CD4-positive, alpha-beta T cell treated with Interferon gamma for 1 hour (primary cell): ENCODE measurements around the gene RFX2.
"Not testable (repeated sequence)": the region's sequence is repeated elsewhere in the genome, so short reads cannot be mapped to it uniquely, and the experiment has no call there.

Experiments used
- DNase-seq: peaks from one replicate; pipeline ENCODE4 v3.0.0-alpha.2; 2020

RFX2 gene

DNA sequence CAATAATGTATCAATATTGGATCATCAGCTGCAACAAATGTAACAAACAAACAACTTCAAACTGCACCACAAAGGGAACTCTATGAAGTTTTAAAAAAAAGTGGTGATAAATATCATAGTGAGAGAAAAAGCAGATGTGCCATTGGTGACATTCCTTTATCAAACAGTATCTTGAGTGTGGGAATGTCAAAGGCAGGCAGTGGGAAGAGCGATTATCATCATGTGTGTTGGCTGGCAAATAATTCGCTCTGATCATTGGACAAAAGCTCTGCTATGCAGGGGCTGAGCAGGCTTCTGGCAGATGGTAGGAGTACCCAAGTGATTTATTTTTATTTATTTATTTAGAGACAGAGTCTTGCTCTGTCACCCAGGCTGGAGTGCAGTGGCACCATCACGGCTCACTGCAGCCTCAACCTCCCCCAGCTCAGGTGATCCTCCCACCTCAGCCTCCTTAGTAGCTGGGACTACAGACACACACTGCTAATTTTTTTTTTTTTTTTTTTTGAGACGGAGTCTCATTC lies 76.5 kb downstream of the RFX2 start:
- DNase-seq: no peak

DNA sequence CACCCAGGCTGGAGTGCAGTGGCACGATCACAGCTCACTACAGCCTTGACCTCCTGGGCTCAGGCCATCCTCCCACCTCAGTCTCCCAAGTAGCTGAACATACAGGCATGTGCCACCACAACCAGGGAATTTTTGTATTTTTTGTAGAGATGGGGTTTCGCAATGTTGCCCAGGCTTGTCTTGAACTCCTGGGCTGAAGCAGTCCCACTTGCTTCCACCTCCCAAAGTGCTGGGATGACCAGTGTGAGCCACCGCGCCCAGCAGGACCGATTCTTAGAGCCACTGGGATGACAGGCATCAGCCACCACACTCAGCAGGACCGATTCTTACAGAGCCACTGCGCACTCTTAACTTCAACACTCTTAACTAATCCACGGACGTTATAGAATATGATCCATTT lies 77.5 kb downstream of the RFX2 start:
- DNase-seq: no peak

DNA sequence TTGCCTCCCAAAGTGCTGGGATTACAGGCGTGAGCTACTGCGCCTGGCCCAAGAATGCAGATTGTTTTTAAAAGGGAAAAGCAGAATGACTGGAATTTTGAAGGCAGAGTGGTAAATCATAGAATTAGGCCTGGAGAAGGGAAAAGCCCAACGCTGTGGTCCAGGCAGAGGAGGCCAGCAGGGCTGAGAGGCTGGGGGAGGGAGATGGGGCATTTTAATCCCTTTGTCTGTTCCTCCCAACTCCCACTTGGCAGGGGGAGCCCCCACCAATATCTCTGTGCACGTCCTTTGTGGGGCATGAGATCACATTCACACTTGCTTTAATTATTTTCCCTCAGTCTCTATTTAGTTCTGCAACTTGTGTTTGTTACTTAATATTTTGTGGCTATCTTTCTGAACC lies 77.9 kb downstream of the RFX2 start:
- DNase-seq: no peak

DNA sequence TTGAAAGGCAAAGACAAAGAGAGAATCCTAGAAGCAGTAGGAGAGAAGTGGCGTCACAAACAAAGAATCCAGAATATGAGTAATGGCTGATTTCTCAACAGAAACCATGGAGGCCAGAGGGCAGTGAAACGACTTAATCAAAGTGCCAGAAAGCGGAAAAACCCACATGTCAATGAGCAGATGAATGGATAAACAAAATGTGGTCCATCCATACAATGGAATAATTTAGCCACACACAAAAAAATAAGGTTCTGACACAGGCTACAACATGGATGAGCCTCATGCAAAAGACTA lies 80.1 kb downstream of the RFX2 start:
- DNase-seq: no peak

DNA sequence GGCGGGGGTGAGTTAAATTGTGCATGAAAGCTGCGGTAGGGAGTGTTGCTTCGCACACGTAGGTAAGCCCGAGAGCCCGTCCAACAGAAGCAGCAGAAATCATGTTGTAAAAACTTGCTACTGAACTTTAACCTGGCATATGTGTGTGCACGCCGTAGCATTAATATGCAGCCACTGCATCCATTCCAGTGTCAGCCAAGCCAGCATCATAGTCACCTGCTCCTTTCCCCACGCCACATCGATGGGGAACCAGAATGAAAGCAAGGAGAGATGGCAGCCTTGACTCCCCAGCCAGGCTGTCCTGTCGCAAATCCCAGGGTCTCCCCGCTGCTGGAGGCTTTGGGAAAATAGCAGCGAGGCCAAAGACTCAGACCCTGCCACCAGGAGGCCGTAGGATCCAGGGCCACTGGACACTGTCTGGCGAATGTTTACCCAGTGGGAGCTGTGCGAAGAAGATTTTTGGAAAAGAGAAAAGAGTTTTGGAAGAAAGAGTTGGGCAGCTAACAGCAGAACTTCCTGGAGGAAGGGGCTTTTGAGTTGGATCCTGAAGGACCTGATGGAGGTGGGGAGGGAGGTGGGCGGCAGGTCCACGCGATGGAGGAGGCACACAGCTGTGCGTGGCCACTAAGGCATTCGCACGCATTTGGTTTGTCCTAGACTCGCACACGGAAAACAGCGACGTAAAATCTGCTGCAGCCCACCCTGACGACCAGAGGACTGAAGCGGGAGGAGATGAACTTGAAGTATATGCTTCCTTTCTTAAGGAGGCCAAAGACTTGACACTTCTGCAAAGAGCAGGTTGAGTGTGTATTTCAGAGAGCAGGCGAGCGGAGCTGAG lies 83.7 kb downstream of the RFX2 start:
- no peak for DNase-seq

DNA sequence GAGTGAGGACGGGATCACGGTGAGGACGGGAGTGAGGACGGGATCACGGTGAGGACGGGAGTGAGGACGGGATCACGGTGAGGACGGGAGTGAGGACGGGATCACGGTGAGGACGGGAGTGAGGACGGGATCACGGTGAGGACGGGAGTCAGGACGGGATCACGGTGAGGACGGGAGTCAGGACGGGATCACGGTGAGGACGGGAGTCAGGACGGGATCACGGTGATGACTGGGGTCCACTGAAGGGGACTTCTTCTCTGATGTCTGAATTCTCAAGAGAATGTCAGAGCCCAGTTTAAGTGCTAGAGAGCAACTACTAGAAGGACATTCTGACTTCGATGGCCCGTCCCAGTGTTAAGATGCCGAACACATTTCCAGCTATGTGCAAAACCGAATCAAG lies 85.5 kb downstream of the RFX2 start:
- not testable (repeated sequence) for DNase-seq

DNA sequence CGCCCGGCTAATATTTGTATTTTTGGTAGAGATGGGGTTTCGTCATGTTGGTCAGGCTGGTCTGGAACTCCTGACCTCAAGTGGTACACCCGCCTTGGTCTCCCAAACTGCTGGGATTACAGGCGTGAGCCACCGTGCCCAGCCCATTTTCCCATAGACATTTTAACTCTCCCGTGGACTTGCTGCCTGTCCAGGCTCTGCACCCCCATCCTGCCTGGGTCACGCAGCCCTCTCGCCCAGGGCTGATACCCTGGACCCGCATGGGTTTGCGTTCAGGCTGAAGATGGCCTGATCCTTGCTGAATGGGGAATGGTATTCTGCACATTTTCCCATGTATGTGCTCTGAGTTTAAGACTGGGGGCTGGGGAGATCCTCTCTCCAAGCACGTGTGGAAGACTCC lies 86.4 kb downstream of the RFX2 start:
- DNase-seq: no peak

DNA sequence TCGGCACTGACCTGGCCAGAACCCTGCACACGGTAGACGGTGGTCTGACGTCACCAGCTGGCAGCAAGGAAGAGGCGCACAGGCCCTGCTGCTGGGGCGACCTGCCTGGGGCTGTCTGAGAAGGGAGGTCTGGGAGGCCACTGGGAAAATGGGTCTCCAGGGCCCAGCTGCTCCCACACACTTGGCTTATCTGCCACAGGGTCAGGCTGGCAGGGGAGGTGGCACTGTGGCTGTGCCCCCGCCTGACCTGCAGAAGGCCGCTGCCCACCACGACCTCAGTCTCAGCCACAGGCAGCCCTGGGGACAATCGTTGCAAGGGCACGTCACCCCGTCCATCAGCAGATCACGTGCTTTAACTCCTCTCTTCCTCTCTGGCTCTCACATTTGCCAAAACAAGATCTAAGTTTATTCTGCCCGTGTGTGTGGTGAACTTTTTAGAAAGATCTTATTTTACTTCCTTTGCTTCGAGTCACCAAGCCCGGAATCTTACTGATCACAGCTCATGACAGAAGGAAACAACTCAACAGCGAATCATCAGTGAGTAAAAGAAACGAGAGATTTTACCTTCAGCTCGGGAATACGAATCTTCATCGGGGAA lies 87.1 kb downstream of the RFX2 start:
- DNase-seq: no peak

DNA sequence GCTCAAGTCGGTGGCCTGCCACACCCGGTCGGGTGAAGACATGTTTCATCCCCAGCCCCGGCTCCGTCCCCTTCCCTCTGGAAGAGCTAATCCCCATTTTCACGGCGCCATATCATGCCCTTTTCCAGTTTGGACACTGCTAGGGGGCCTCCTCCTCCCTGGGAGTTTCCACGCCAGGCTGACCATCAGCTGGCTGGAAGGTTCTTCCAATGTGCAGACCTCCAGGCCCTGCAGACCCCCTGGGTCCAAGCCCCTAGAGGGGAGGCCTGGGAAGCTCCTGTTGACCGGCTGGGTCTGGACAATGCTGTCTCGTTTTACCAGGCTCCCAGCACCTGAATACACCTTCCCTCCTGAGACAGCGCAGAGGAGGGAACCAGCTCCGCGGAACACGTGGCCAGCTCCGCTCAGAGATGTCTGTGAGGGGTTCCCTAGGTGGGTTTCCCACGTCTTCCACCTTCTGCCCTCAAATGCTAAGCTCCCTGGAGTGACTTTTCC lies 87.7 kb downstream of the RFX2 start:
- no peak for DNase-seq

DNA sequence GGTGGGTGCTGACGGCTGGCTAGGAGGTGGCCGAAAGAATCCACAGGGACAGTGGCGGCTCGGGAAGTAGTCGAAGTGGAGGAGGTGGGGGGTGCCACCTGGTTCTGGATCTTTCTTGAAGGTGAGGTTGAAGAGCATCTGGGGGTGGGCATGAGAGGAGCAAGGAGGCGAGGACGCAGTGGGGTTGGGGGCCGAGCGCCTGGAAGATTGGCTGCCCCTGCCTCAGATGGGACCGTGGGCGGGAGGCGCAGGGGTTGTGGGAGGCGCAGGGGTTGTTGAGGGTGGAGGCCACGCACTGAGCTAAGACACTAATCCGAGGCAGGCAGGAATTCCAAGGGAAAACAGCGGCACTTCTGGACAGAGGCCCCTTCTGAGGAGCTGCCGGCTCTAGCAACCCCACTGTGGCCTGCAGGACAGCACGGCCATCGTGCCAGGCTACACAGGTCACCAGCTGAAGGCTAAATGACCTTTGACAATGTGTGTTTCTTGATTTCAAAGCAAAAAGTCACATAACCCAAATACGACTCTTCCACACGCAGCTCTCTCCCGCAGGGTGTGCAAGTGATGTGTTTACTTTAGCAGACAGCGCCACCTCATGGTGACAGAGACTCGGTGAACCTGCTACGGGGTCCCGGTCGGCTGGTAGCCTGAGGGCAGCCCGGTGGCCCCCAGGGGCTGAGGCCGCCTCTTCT lies 88.3 kb downstream of the RFX2 start:
- DNase-seq: peak; percentile 63

DNA sequence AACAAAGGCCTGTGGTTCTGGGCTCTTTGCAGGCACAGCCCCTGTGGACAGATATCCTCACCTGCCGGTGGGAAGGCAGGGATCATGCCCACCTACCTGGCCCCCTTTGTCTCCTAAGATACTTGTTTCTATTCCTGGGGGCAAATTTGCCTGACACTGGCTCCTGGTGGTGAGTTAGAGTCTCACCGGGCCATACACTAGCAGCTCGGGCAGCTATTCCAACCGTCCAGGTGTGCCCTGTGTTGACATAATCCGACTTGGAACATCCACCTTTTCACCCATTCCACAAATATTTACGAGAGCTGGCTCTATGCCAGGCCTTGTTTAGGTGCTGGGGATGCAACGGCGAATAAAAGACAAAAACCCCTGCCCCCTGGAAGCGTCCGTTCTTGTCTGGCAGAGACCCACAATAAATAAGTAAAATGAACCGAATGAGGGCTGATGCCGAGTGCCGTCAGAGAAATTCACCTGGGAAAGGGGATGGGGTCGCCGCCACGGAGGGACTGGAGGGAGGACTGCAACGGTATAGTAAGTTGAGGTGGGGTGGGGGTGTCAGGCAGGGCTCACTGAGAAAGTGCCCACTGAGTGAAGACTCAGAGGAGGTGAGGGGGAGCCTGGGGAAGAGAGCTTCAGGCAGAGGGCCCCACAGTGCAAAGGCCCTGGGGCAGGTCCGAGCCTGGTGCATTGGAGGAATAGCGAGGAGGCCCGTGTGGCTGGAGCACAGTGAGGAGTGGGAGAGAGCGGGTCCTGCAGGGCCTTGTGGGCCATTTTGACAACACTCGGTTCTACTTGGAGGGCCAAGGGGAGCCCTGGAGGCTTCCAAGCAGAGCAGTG lies 89.1 kb downstream of the RFX2 start:
- DNase-seq: no peak

DNA sequence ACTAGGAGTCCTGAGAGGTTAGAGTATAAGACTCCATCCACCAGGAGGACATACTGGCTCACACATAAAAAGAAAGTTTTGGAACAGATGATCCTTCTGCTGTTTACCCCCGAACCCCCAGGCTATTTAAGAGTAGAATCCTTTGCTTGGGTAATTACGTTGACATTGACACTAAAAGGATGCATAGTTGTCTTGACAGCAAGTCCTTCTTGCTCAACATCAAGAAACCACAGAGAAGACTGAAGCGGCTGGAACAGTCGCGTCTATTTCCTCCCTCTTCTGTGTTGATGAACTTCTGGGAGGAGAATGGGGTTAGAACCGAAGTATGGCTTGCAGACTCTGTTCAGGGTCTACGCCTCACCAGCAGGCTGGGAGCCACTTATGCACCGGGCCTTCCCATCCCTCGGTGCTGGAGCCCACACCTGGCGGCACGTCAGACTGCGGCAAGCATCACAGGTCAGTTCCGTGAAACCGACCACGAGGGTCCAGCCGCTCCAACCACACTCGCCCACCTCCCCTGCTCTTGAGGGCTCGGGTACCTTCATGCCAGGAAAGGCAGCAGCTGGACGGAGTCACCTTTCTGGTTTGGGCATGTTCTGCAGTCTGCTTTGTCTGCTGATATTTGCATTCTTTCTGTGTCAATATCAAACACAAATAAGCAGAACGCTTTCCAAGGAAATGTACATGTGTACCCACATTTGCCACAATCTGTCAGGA lies 90.0 kb downstream of the RFX2 start:
- DNase-seq: no peak

DNA sequence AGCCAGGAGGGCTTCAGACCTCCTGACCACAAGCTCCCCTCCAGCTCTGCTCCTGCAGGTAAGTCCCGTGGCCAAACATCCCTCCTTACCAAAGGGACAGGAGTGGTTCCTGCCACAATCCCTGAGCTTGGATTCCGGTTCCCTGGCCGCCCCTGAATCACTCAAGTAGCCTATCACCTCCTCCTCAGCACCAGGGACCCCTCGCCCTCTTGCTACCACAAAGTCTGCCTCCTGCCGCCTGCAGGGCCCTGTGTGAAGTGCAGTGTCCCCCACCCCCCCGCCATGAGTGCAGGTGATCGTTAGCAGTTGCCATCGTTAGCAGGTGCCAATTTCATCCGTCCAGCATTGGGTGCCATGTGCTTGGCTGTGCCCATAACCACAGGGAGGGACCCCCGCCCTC lies 91.5 kb downstream of the RFX2 start:
- no peak for DNase-seq

DNA sequence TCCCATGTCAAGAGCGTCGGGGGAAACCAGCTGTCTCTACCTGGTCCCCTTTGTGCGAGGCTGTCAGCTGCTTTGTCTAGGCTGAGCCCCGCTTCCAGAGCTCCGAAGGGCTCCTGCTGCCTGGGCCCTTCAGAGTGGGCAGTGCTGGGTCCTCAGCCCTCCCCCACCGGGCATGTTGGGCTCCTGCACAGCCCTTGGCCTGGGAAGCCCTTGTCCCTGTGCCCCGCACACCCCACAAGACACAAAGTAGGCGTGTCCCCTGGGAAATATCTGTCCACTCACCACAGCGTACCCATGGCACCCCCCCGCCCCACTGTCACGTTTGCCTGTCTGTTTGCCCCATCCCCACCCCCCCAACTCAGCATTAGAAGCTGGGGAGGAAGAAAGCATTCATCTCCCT lies 92.7 kb downstream of the RFX2 start:
- no peak for DNase-seq

DNA sequence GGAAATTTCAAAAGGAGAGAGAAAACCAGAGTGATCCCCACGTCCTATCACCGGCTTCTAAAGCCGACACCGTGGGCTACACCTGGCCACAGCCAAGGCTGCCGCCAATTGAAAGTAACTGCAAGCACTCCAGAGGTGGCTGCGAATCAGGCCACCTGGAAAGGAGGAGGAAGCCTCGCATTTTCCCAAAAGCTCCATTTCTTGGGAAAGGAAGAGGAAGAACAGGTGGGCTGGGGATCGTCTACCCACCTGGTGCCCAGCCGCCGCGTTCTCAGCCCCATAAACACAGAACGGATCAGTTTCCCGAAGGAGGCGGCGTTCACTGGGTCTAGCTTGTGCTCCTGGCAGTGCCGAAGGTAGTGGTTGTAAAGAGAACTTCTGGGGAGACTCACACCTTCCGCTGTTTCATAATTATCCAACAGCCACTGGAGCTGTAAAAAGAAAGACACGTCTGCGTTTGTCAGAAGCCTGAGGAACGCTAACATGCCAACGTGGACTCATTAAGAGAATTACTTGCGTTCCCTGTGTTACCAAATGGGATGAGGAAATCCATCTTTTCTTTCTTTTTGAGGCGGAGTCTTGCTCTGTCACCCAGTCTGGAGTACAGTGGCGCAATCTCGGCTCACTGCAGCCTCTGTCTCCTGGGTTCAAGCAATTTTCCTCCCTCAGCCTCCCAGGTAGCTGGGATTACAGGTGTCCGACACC lies 94.3 kb downstream of the RFX2 start:
- DNase-seq: no peak

DNA sequence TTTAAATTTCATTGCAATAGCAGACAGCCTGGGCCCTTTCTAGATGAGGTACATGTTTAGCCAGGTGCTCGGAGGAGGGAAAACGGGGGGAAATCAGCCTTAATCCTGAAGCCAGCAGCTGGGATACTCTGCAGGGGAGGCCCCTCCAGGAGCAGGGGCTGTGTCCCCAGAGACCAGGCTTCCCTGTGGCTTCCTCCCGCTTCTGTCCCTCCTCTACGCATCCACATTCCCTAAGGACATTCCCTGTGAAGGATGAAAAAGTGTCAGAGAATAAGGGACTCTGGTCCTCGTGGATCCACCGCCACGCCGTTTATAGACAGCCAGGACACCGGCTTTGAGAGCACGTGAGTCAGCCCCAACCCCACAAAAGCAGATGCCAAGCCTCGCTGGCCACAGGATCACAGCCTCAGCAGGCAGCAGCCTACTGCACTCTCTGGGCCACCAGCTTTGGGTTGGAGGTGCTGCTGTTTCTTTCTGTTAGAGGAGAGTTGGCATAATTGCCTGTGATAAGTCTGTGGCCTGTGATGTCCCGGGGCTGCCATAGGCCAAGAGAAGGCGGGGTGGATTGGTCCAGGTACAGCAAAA lies 95.7 kb downstream of the RFX2 start:
- DNase-seq: no peak

DNA sequence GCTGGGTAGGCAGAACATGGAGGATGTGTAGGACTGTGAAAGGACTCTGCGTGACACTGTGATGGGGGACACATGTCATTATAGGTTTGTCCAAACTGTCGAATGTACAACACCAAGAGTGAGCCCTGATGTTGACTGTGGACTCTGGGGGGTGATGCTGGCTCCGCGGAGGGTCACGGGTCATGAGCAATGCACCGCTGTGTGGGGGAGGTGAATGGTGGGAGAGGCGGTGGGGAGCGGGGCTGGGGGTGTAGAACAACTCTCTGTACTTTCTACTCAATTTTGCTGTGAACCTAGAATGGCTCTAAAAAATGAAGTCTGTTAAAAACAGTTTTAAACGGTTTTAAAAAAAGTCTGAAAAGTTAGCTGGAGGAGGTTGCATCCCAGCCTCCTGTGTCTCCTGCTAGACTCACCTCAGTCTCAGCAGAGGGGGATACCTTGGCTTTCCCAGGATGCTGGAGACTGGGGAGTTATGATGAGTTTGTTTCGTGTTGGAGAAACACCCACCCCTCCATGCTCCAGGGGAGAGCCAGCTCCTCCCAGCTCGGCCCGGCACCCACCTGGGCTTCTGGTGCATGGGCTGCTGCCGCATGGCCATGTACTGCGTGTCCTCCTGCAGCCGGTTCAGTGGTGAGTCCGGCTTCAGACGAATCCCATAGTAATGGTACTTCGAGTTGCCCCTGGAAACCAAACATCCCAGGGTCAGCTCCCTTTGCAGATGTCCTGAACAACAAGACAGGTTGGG lies 97.7 kb downstream of the RFX2 start:
- no peak for DNase-seq

DNA sequence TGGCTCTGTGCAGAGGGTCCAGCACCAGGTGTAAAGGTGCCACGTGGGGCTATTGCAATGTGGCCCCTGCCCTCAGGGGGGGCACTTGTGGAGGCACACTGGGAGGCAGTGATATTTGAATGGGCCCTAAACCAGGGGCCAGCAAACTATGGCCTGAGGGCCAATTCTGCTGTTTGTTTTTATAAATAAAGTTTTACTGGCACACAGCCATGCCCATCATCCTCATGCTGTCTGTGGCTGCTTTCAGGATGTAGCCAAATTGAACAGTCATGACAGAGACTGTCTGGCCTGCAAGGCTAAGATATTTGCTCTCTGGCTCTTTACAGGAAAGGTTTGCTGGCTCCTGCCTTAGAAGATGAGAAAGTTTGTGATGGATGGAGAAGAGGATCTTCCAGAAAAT lies 98.5 kb downstream of the RFX2 start:
- DNase-seq: no peak

DNA sequence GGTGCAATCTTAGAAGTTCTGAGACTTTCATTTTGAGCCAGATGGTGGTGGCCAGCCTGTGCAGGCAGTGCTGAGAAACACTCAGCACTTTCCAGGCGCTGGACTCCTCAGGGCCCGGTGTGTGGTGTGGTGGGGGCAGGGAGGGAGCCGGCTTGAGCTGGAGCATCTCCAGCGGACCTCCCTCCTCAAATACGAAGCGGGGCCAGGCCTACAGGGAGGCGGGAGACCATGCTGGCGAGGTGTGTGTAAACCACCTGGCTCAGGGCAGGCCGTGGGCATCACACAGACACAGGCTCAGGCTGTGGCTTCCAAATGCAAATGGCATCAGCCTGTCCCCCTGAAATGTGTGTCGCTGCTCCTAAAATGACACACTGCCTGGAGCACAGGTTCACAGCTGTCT lies 99.1 kb downstream of the RFX2 start:
- no peak for DNase-seq

DNA sequence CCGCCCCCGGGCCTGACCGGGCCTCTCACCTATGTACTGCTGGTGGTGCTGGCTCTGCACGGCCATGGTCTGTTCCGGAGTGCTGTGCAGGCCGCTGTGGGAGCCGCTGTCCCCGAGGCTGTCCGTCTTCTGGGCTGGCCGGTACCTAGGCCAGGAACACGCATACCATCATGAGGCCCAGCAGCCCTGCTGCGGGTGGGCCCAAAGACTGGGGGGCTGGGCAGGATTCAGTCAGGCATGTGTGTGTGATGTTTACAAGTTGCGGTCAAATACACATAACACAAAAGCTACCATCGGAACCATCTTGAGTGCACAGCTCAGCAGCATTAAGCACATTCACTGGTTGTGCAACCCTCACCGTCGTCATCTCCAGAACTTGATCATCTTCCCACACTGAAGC lies 100.2 kb downstream of the RFX2 start:
- DNase-seq: no peak

DNA sequence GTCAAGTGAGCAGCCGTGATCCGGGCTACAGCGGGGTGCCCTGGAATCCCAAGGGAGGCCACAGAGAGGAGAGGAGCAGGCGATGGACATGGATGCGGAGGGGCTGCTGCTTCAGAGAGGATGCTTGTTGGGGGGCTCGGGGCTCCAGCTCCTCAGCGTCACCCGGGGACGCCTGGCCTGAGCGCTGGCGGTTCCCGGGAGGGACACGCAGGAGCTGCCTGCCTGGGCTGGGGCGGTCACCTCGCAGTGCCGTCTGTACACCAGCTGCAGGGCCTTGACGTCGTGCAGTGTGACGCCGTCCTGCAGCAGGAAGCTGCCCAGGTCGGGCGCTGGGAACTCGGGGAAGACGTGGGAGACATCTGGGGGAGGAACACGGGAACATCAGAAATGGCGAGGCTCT lies 102.4 kb downstream of the RFX2 start:
- no peak for DNase-seq
